SK-N-SH treated with all-trans-retinoic acid at 6 μM for 48 hours (cell line): Measurements from ENCODE around the gene MUC5B.

Experiments
- ATAC-seq: fragments of 200-7000 bp; cut with Tn5 transposase; 3 replicates; pipeline ENCODE4 v1.9.1; 2020; ENCODE audit warnings: mild to moderate bottlenecking, moderate library complexity
- ARNTL ChIP-seq: fragments of 450-650 bp; formaldehyde crosslinking; IDR thresholded peaks from 2 replicates; pipeline ENCODE4 v1.5.0; 2020; ENCODE audit warnings: low read depth, mild to moderate bottlenecking, moderate library complexity, borderline replicate concordance
- BACH2 ChIP-seq: fragments of 250-450 bp; sonication (Bioruptor Pico); IDR thresholded peaks from 2 replicates; pipeline ENCODE4 v1.9.0; 2021; ENCODE audit warnings: mild to moderate bottlenecking, borderline replicate concordance
- CSDC2 ChIP-seq: fragments of 250-450 bp; sonication (Bioruptor Pico); IDR thresholded peaks from 2 replicates; pipeline ENCODE4 v1.5.0; 2020; ENCODE audit warnings: mild to moderate bottlenecking, moderate library complexity
- CSRNP3 ChIP-seq: fragments of 250-450 bp; sonication (Bioruptor Pico); IDR thresholded peaks from 2 replicates; pipeline ENCODE4 v1.5.1; 2021; ENCODE audit warnings: mild to moderate bottlenecking, moderate library complexity
- ESRRG ChIP-seq: fragments of 250-450 bp; sonication (Bioruptor Pico); IDR thresholded peaks from 2 replicates; pipeline ENCODE4 v1.6.1; 2021; ENCODE audit warnings: mild to moderate bottlenecking
- GLIS3 ChIP-seq: fragments of 250-450 bp; sonication (Bioruptor Pico); IDR thresholded peaks from 2 replicates; pipeline ENCODE4 v1.5.0; 2020; ENCODE audit warnings: mild to moderate bottlenecking, moderate library complexity
- ISL1 ChIP-seq: fragments of 250-450 bp; sonication (Bioruptor Pico); IDR thresholded peaks from 2 replicates; pipeline ENCODE4 v2.1.2; 2022; ENCODE audit warnings: mild to moderate bottlenecking, moderate library complexity
- OSR1 ChIP-seq: fragments of 250-450 bp; sonication (Bioruptor Pico); IDR thresholded peaks from 2 replicates; pipeline ENCODE4 v1.8.0; 2022; ENCODE audit warnings: moderate library complexity, mild to moderate bottlenecking, inconsistent platforms
- PPARA ChIP-seq: fragments of 250-450 bp; sonication (Bioruptor Pico); IDR thresholded peaks from 2 replicates; pipeline ENCODE4 v1.5.0; 2020; ENCODE audit warnings: mild to moderate bottlenecking, borderline replicate concordance
- RARB ChIP-seq: fragments of 250-450 bp; sonication (Bioruptor Pico); IDR thresholded peaks from 2 replicates; pipeline ENCODE4 v1.8.0; 2021; ENCODE audit warnings: mild to moderate bottlenecking, moderate library complexity
- SNAI2 ChIP-seq: fragments of 250-450 bp; sonication (Bioruptor Pico); IDR thresholded peaks from 2 replicates; pipeline ENCODE4 v1.5.0; 2020; ENCODE audit warnings: mild to moderate bottlenecking, moderate library complexity
- TCF4 ChIP-seq: fragments of 250-450 bp; sonication (Bioruptor Pico); IDR thresholded peaks from 2 replicates; pipeline ENCODE4 v1.8.0; 2021; ENCODE audit warnings: mild to moderate bottlenecking, moderate library complexity, borderline replicate concordance
- TOX ChIP-seq: fragments of 250-450 bp; sonication (Bioruptor Pico); IDR thresholded peaks from 2 replicates; pipeline ENCODE4 v1.8.0; 2021; ENCODE audit warnings: mild to moderate bottlenecking, moderate library complexity, borderline replicate concordance
- TSHZ2 ChIP-seq: fragments of 250-450 bp; sonication (Bioruptor Pico); IDR thresholded peaks from 2 replicates; pipeline ENCODE4 v1.5.0; 2020; ENCODE audit warnings: mild to moderate bottlenecking, moderate library complexity
- ZFP30 ChIP-seq: fragments of 450-650 bp; formaldehyde crosslinking; IDR thresholded peaks from 2 replicates; pipeline ENCODE4 v1.5.0; 2022; ENCODE audit warnings: mild to moderate bottlenecking, moderate library complexity
- ZNF565 ChIP-seq: fragments of 450-650 bp; formaldehyde crosslinking; conservative IDR thresholded peaks from 2 replicates; pipeline ENCODE4 v1.5.0; 2020; ENCODE audit warnings: low read depth, mild to moderate bottlenecking, moderate library complexity
- ZNF8 ChIP-seq: fragments of 450-650 bp; formaldehyde crosslinking; IDR thresholded peaks from 2 replicates; pipeline ENCODE4 v1.5.0; 2020; ENCODE audit warnings: mild to moderate bottlenecking, moderate library complexity
- TF ChIP-seq, protein P1 (sequence below): fragments of 250-450 bp; sonication (Bioruptor Pico); IDR thresholded peaks from 2 replicates; pipeline ENCODE4 v1.8.0; 2020; ENCODE audit warnings: mild to moderate bottlenecking, moderate library complexity, borderline replicate concordance
- TF ChIP-seq, protein P2 (sequence below): fragments of 250-450 bp; sonication (Bioruptor Pico); IDR thresholded peaks from 2 replicates; pipeline ENCODE4 v1.5.1; 2020; ENCODE audit warnings: low read depth, mild to moderate bottlenecking, moderate library complexity

MUC5B gene

GRCh38 chr11:1203505-1204271 is 19.2 kb upstream of the MUC5B start (continued):
- no peak for TF ChIP-seq OSR1 (CRISPR knock-in tag)
- TF ChIP-seq PPARA (CRISPR knock-in tag): no peak
- TF ChIP-seq ZFP30: no peak
- no peak for TF ChIP-seq ISL1 (CRISPR knock-in tag)
- no peak for TF ChIP-seq TSHZ2 (CRISPR knock-in tag)
- TF ChIP-seq ZNF565 (CRISPR knock-in tag): no peak

DNA sequence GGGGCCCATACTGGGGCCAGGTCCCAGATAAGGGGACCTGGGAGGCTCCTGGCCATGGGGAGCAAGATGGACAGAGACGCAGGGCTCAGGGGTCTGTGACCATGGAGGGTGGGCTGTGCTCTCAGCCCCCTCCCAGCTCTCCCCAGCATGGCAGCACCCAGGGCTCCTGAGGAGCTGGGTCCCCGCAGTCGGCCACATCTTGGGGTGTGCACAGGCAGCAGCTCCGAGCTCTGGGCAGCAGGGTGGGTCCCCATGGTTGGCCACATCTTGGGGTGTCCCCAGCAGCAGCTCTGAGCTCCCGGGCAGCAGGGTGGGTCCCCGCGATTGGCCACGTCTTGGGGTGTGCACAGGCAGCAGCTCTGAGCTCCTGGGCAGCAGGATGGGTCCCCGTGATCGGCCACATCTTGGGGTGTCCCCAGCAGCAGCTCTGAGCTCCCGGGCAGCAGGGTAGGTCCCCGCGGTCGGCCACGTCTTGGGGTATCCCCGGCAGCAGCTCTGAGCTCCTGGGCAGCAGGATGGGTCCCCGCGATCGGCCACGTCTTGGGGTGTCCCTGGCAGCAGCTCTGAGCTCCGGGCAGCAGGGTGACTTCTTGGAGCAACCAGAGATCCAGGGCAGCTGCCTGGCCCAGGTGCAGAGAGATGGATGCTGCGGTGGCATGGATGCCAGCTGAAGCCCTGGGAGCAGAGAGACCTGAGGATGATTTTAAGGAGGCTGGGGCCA is 18.3 kb upstream of the MUC5B start:
- ATAC-seq: no peak
- TF ChIP-seq TSHZ2 (CRISPR knock-in tag) (no peak), BACH2 (CRISPR knock-in tag) (no peak), SNAI2 (CRISPR knock-in tag) (no peak), ESRRG (CRISPR knock-in tag) (no peak), ARNTL (CRISPR knock-in tag) (no peak), OSR1 (CRISPR knock-in tag) (no peak), GLIS3 (CRISPR knock-in tag) (no peak), ISL1 (CRISPR knock-in tag) (no peak), CSRNP3 (no peak), RARB (CRISPR knock-in tag) (no peak), TOX (CRISPR knock-in tag) (no peak), CSDC2 (no peak), TCF4 (CRISPR knock-in tag) (no peak), ZNF8 (no peak)
- TF ChIP-seq, protein P1, sequence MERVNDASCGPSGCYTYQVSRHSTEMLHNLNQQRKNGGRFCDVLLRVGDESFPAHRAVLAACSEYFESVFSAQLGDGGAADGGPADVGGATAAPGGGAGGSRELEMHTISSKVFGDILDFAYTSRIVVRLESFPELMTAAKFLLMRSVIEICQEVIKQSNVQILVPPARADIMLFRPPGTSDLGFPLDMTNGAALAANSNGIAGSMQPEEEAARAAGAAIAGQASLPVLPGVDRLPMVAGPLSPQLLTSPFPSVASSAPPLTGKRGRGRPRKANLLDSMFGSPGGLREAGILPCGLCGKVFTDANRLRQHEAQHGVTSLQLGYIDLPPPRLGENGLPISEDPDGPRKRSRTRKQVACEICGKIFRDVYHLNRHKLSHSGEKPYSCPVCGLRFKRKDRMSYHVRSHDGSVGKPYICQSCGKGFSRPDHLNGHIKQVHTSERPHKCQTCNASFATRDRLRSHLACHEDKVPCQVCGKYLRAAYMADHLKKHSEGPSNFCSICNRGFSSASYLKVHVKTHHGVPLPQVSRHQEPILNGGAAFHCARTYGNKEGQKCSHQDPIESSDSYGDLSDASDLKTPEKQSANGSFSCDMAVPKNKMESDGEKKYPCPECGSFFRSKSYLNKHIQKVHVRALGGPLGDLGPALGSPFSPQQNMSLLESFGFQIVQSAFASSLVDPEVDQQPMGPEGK (CRISPR knock-in tag): no peak
- TF ChIP-seq, protein P2, sequence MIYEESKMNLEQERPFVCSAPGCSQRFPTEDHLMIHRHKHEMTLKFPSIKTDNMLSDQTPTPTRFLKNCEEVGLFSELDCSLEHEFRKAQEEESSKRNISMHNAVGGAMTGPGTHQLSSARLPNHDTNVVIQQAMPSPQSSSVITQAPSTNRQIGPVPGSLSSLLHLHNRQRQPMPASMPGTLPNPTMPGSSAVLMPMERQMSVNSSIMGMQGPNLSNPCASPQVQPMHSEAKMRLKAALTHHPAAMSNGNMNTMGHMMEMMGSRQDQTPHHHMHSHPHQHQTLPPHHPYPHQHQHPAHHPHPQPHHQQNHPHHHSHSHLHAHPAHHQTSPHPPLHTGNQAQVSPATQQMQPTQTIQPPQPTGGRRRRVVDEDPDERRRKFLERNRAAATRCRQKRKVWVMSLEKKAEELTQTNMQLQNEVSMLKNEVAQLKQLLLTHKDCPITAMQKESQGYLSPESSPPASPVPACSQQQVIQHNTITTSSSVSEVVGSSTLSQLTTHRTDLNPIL: no peak
